Vagina (tissue), 2 donors: ENCODE measurements around the gene ADGRL3.

ENCODE experiments used
- POLR2A ChIP-seq, 2 donors: fragments of 450-650 bp; IDR thresholded peaks; one replicate each; pipeline ENCODE4 v1.6.1; 2017; ENCODE audit warnings: antibody characterized with exemption in 2 of 2, mild to moderate bottlenecking in 2 of 2, moderate library complexity in 2 of 2
- POLR2AphosphoS5 ChIP-seq, 2 donors: sonication (generic); formaldehyde crosslinking; IDR thresholded peaks; one replicate each; pipeline ENCODE4 v1.9.0; 2017; ENCODE audit warnings: antibody characterized with exemption in 2 of 2, mild to moderate bottlenecking in 2 of 2, low read depth in 1 of 2; ENCODE audit not compliant: insufficient read depth in 1 of 2
- TF ChIP-seq, protein P1 (sequence below), 3 experiments: fragments of 450-650 bp in 2 of 3; fragments of 200-600 bp in 1 of 3; sonication (generic) in 1 of 3; IDR thresholded peaks; one replicate each; pipeline ENCODE4 v1.5.1; 2017 to 2019; ENCODE audit warnings: antibody characterized with exemption in 3 of 3, mild to moderate bottlenecking in 2 of 3, moderate library complexity in 2 of 3

DNA sequence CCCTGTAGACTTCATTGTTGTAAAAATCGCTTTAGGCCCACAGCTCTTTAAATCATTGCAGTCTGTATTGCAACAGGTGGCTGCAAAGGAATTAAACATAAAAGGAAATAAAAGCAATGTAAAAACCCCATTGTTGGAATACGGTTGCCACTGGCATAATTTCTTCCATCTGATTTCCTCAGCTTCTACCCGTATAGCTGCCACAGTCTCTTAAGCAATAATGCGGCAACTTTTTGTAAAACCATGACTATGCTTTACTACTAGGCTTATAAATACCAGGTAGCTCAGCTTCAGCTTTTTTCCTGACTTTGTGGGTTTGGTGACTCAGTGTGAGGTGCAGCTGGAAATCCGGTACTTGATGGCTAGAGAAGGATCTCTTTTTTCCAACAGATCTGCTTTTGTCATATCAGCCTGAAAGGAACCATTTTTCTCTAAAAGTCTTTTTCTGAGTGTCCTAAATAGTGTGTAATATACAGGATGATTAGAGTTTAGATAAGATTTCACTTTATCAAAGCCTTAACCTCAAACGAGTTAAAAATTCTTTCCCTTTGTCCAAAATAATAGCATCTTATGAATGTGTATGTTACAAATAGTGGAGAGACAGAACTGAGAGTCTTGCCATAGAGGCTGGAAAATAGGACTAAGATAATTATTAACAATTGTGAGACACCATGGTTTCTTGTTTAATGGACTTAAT lies 268.0 kb downstream of the ADGRL3 start:
- no peak for TF ChIP-seq POLR2A (IDR thresholded peaks at IDR 0.05)
- TF ChIP-seq, protein P1, sequence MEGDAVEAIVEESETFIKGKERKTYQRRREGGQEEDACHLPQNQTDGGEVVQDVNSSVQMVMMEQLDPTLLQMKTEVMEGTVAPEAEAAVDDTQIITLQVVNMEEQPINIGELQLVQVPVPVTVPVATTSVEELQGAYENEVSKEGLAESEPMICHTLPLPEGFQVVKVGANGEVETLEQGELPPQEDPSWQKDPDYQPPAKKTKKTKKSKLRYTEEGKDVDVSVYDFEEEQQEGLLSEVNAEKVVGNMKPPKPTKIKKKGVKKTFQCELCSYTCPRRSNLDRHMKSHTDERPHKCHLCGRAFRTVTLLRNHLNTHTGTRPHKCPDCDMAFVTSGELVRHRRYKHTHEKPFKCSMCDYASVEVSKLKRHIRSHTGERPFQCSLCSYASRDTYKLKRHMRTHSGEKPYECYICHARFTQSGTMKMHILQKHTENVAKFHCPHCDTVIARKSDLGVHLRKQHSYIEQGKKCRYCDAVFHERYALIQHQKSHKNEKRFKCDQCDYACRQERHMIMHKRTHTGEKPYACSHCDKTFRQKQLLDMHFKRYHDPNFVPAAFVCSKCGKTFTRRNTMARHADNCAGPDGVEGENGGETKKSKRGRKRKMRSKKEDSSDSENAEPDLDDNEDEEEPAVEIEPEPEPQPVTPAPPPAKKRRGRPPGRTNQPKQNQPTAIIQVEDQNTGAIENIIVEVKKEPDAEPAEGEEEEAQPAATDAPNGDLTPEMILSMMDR (IDR thresholded peaks at IDR 0.05): no peak
- peak in 1 of 2 donors; percentile 67 for TF ChIP-seq POLR2AphosphoS5 (IDR thresholded peaks at IDR 0.05; ENCODE audit: insufficient read depth in 1 of 2, low read depth in 1 of 2)
